Ishikawa (cell line): ENCODE results near the gene ESRRA.

Source experiments
- CEBPB ChIP-seq: IDR thresholded peaks from 2 replicates; pipeline ENCODE4 v1.6.1; 2012
- EGR1 ChIP-seq: IDR thresholded peaks from 2 replicates; pipeline ENCODE4 v1.6.1; 2012
- EP300 ChIP-seq: IDR thresholded peaks from 2 replicates; pipeline ENCODE4 v1.6.1; 2012; ENCODE audit warnings: borderline replicate concordance
- FOXM1 ChIP-seq: IDR thresholded peaks from 2 replicates; pipeline ENCODE4 v1.6.1; 2012; ENCODE audit warnings: low read depth, borderline replicate concordance
- TCF12 ChIP-seq: IDR thresholded peaks from 2 replicates; pipeline ENCODE4 v1.6.1; 2012; ENCODE audit warnings: low read depth
- YY1 ChIP-seq: IDR thresholded peaks from 2 replicates; pipeline ENCODE4 v1.6.1; 2012; ENCODE audit warnings: low read depth
- TF ChIP-seq, protein P1 (sequence below): IDR thresholded peaks from 2 replicates; pipeline ENCODE4 v1.6.1; 2012
- TF ChIP-seq, protein P2 (sequence below): IDR thresholded peaks from 2 replicates; pipeline ENCODE4 v1.6.1; 2012
- TF ChIP-seq, protein P3 (sequence below): IDR thresholded peaks from 2 replicates; pipeline ENCODE4 v1.6.1; 2012; ENCODE audit warnings: low read depth, mild to moderate bottlenecking

DNA sequence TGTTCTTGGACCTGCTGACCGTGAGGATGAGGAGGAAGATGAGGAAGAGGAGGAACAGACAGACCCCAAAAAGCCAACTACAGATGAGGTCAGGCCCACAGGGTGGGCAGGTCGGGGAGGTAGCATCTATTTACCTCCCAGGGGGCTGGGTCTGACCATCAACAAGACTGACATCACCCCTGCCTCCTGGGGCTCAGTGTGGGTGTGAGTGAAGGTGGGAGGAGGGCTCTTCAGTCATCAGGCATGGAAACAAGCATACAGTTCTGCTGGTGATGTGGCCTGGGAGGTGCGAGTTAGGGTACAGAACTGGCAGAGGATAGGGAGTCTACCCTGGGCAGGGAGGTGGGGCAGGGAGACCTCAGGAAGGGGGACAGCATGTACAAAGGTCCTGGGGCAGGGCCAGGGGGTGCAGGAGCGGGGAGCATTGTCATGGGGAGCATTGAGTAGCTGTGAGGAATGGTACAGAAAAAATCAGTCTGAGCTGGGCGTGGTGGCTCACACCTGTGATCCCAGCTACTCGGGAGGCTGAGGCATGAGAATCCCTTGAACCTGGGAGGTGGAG is 45.1 kb upstream of the ESRRA start:
- TF ChIP-seq, protein P1, sequence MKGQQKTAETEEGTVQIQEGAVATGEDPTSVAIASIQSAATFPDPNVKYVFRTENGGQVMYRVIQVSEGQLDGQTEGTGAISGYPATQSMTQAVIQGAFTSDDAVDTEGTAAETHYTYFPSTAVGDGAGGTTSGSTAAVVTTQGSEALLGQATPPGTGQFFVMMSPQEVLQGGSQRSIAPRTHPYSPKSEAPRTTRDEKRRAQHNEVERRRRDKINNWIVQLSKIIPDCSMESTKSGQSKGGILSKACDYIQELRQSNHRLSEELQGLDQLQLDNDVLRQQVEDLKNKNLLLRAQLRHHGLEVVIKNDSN = no peak
- TF ChIP-seq FOXM1 (no peak), YY1 (no peak), EP300 (no peak), CEBPB (no peak), TCF12 (no peak), EGR1 (no peak)
- TF ChIP-seq, protein P2, sequence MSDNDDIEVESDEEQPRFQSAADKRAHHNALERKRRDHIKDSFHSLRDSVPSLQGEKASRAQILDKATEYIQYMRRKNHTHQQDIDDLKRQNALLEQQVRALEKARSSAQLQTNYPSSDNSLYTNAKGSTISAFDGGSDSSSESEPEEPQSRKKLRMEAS = no peak
- TF ChIP-seq, protein P3, sequence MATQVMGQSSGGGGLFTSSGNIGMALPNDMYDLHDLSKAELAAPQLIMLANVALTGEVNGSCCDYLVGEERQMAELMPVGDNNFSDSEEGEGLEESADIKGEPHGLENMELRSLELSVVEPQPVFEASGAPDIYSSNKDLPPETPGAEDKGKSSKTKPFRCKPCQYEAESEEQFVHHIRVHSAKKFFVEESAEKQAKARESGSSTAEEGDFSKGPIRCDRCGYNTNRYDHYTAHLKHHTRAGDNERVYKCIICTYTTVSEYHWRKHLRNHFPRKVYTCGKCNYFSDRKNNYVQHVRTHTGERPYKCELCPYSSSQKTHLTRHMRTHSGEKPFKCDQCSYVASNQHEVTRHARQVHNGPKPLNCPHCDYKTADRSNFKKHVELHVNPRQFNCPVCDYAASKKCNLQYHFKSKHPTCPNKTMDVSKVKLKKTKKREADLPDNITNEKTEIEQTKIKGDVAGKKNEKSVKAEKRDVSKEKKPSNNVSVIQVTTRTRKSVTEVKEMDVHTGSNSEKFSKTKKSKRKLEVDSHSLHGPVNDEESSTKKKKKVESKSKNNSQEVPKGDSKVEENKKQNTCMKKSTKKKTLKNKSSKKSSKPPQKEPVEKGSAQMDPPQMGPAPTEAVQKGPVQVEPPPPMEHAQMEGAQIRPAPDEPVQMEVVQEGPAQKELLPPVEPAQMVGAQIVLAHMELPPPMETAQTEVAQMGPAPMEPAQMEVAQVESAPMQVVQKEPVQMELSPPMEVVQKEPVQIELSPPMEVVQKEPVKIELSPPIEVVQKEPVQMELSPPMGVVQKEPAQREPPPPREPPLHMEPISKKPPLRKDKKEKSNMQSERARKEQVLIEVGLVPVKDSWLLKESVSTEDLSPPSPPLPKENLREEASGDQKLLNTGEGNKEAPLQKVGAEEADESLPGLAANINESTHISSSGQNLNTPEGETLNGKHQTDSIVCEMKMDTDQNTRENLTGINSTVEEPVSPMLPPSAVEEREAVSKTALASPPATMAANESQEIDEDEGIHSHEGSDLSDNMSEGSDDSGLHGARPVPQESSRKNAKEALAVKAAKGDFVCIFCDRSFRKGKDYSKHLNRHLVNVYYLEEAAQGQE = no peak
